Suprapubic skin (tissue), 4 donors: Measurements from ENCODE around the gene TFF2. TPM values are rescaled to one million over a fixed set of nuclear protein-coding genes. Genes with fewer than 3 reads are reported as not detected.
A peak's percentile ranks its signal among the peaks of the same experiment; 100 is the strongest.

ENCODE experiments used
- DNase-seq, 2 donors: peaks; one replicate each; pipeline ENCODE4 v3.0.0-alpha.2; 2019; ENCODE audit warnings: low spot score in 2 of 2
- H3K27ac ChIP-seq: fragments of 200-600 bp; sonication (generic); one replicate; pipeline ENCODE4 v1.5.1; 2019
- H3K27me3 ChIP-seq: fragments of 200-600 bp; sonication (generic); one replicate; pipeline ENCODE4 v1.5.1; 2019
- H3K36me3 ChIP-seq: fragments of 200-600 bp; sonication (generic); one replicate; pipeline ENCODE4 v1.5.1; 2019
- H3K4me1 ChIP-seq: fragments of 200-600 bp; sonication (generic); one replicate; pipeline ENCODE4 v1.5.1; 2019
- H3K4me3 ChIP-seq: fragments of 200-600 bp; sonication (generic); one replicate; pipeline ENCODE4 v1.5.1; 2019; ENCODE audit warnings: mild to moderate bottlenecking
- H3K9me3 ChIP-seq: fragments of 200-600 bp; sonication (generic); one replicate; pipeline ENCODE4 v1.5.1; 2019
- CTCF ChIP-seq, 2 donors: fragments of 200-600 bp in 1 of 2; fragments of 450-650 bp in 1 of 2; sonication (generic) in 1 of 2; IDR thresholded peaks; one replicate each; pipeline ENCODE4 v1.5.1; 2016 to 2019; ENCODE audit warnings: antibody characterized with exemption in 2 of 2, mild to moderate bottlenecking in 1 of 2, moderate library complexity in 1 of 2
- EP300 ChIP-seq: sonication (generic); formaldehyde crosslinking; IDR thresholded peaks from one replicate; pipeline ENCODE4 v1.6.1; 2017; ENCODE audit warnings: antibody characterized with exemption
- POLR2A ChIP-seq, 2 donors: fragments of 450-650 bp; IDR thresholded peaks; one replicate each; pipeline ENCODE4 v1.6.1; 2017; ENCODE audit warnings: antibody characterized with exemption in 2 of 2, mild to moderate bottlenecking in 2 of 2, moderate library complexity in 2 of 2
- POLR2AphosphoS5 ChIP-seq, 3 donors: sonication (generic); formaldehyde crosslinking; IDR thresholded peaks; one replicate each; pipeline ENCODE4 v1.6.1; 2017; ENCODE audit warnings: antibody characterized with exemption in 3 of 3
- WGBS: methylation state at CpG from one replicate; pipeline ENCODE4 v1.1.5; 2018; 5-methylcytosine and 5-hydroxymethylcytosine counted together
- total RNA-seq, 4 donors: library from RNA; depleted of rRNA; stranded (reverse); fragments of >200 nt; gene quantifications; one replicate each; pipeline ENCODE4 v1.1.0, GENCODE V29; 2016

Gene TFF2
- total RNA-seq, 4 donors from 2014 or later = not detected

DNA sequence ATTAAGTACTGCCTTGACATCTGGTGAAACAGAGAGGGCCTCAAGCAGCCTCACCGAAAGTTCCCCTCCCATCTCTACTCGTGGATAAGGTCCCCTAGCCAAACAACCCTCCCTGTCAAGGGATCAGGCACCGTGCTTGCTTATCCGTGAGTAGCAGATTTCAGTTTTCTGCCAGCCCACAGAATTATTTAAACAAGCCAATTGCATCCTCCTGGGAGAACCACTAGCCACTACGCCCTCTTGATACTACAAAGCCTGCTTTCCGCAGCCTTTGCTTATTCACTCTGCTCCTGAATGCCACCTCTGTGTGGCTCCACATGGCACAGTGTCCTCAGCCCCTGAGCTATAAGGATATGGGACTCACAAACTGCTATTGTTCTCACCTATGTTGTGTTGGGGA, 5.9 kb upstream of the TFF2 start:
- no peak overlapping the region for H3K4me3 ChIP-seq
- DNase-seq = no peak
- H3K27me3 ChIP-seq = peaks cover 13% of the 10 kb centered on the region
- H3K4me1 ChIP-seq = no peaks in the 10 kb centered on the region
- TF ChIP-seq EP300 (no peak), POLR2A (IDR thresholded peaks at IDR 0.05) (no peak), POLR2AphosphoS5 (IDR thresholded peaks at IDR 0.05) (no peak), CTCF (IDR thresholded peaks at IDR 0.05) (no peak)
- H3K9me3 ChIP-seq = no peaks in the 10 kb centered on the region
- no peaks in the 10 kb centered on the region for H3K36me3 ChIP-seq
- 77% methylated on average over 6 of the region's 6 CpGs for WGBS
- H3K27ac ChIP-seq = no peak overlapping the region

- H3K4me3 ChIP-seq = no peak overlapping the region
- no peaks in the 10 kb centered on the region for H3K36me3 ChIP-seq
- TF ChIP-seq EP300 = no peak
- no peak for TF ChIP-seq POLR2AphosphoS5 (IDR thresholded peaks at IDR 0.05)
- TF ChIP-seq CTCF (IDR thresholded peaks at IDR 0.05) = no peak
- TF ChIP-seq POLR2A (IDR thresholded peaks at IDR 0.05) = no peak
- H3K27me3 ChIP-seq = peaks cover 7% of the 10 kb centered on the region
- no peaks in the 10 kb centered on the region for H3K4me1 ChIP-seq
- H3K27ac ChIP-seq = no peak overlapping the region
- H3K9me3 ChIP-seq = no peaks in the 10 kb centered on the region
- no peak for DNase-seq
- 85% methylated on average over 2 of the region's 2 CpGs for WGBS
Measured at GRCh38 chr21:42356046-42356445, 5.3 kb upstream of the TFF2 start.

DNA sequence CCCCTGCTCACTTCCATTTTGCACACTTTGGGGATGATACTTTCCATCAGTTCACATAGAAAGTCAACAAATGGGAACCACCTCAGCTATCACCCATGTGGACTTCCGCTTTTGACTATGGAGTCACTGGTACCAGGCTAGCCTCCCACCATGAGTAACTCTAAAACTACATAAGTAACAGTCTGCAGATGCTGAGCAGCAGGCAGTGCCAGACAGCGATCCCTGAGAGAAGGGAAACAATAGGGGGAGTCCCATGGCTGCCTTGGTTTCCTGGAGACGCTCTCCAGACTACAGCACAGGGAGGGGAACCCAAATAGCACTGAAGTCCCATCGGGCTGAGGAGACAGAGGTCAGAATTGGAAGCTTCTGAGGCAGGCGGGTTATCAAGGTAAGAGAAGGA, 2.8 kb upstream of the TFF2 start:
- Histone ChIP-seq H3K4me1 (no peaks in the 10 kb centered on the region), H3K9me3 (no peaks in the 10 kb centered on the region), H3K27me3 (peaks cover 9% of the 10 kb centered on the region), H3K4me3 (no peak overlapping the region), H3K27ac (no peak overlapping the region), H3K36me3 (no peaks in the 10 kb centered on the region)
- 85% methylated on average over 5 of the region's 5 CpGs for WGBS
- DNase-seq = peak in 1 of 2 donors; percentile 18
- TF ChIP-seq EP300 (no peak), CTCF (IDR thresholded peaks at IDR 0.05) (no peak), POLR2A (IDR thresholded peaks at IDR 0.05) (no peak), POLR2AphosphoS5 (IDR thresholded peaks at IDR 0.05) (no peak)

DNA sequence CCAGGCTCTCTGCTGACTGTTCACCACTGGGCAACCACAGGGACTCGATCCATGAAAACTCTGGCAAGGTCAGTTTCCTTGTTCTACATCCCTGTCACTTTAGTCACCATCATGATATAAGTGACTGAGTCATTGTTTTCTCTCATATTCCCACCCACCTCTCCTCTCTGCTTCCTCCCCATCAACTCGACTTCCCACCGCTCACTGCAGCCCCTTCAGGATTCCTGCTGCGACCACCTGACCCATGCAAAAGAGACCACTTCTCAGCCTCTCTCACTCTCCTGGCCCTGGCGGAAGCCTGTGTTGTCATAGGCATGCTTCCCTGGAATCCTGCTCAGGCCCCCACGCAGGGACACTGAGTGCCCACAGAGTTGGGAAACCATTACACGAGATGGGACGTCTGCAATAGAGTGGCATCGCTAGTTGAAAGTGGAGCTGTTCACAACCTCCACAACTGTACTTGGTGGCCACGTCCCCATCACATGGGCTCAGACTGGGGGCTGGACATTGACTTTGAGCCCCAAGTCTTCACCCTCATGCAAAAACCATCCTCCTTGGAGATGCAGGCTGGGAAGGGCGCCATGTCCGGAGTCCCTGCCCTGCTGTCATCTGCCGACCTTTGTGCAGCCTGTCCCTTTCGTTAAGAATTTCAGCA, 1.8 kb upstream of the TFF2 start:
- H3K9me3 ChIP-seq = no peaks in the 10 kb centered on the region
- no peak for TF ChIP-seq POLR2A (IDR thresholded peaks at IDR 0.05)
- no peak for TF ChIP-seq CTCF (IDR thresholded peaks at IDR 0.05)
- no peak for TF ChIP-seq POLR2AphosphoS5 (IDR thresholded peaks at IDR 0.05)
- no peak for TF ChIP-seq EP300
- H3K4me3 ChIP-seq = no peak overlapping the region
- peak in 1 of 2 donors; percentile 35 for DNase-seq
- no peaks in the 10 kb centered on the region for H3K4me1 ChIP-seq
- no peaks in the 10 kb centered on the region for H3K36me3 ChIP-seq
- H3K27me3 ChIP-seq = peaks cover 10% of the 10 kb centered on the region
- WGBS = 87% methylated on average over 14 of the region's 14 CpGs
- no peak overlapping the region for H3K27ac ChIP-seq

DNA sequence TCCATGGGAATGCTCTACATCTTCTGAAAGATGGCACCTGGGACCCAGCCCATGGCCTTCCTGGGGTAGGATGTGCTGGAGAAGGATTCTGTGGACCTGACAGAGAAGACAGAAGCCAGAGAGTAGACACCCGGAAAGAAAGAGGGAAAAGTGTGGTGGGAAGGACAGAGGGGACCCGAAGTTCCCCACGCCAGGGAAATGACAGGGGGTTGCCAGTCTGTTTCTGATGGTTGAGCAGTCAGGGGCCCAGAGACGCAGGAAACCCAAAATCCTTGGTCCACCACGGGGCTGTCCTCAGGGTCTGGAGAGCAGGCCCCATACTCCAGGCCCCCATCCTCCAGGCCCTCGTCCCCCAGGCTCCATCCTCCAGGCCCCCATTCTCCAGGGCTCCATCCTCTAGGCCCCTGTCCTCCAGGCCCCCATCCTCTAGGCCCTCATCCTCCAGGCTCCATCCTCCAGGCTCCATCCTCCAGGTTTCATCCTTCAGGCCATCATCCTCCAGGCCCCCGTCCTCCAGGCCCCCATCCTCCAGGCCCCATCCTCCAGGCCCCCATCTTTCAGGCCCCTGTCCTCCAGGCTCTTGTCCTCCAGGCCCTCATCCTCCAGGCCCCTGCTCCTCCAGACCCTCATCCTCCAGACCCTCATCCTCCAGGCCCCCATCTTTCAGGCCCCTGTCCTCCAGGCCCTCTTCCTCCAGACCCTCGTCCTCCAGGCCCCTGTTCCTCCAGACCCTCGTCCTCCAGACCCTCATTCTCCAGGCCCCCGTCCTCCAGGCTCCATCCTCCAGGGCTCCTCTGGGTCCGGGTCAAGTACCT, 1.0 kb upstream of the TFF2 start:
- Histone ChIP-seq H3K27me3 (peaks cover 17% of the 10 kb centered on the region), H3K9me3 (no peaks in the 10 kb centered on the region), H3K27ac (no peak overlapping the region), H3K4me3 (no peak overlapping the region), H3K36me3 (no peaks in the 10 kb centered on the region), H3K4me1 (no peaks in the 10 kb centered on the region)
- peak in 1 of 2 donors; percentile 69 for DNase-seq
- 80% methylated on average over 11 of the region's 11 CpGs for WGBS
- TF ChIP-seq POLR2AphosphoS5 (IDR thresholded peaks at IDR 0.05) = no peak
- TF ChIP-seq POLR2A (IDR thresholded peaks at IDR 0.05) = no peak
- TF ChIP-seq CTCF (IDR thresholded peaks at IDR 0.05) = no peak
- TF ChIP-seq EP300 = no peak
